HG02571 (cell line): Measurements from ENCODE around the gene HSBP1L1.

Experiments
- ATAC-seq: cut with Tn5 transposase; IDR thresholded peaks from one replicate; pipeline ENCODE4 v1.9.1; 2021; ENCODE audit warnings: mild to moderate bottlenecking, moderate library complexity; ENCODE audit not compliant: unreplicated experiment

HSBP1L1 gene

GRCh38 chr18:79928563-79928960 lies 35.9 kb upstream of the HSBP1L1 start:
- ATAC-seq: no peak

GRCh38 chr18:79930020-79930642 lies 34.3 kb upstream of the HSBP1L1 start:
- no peak for ATAC-seq

GRCh38 chr18:79931475-79931874 lies 33.0 kb upstream of the HSBP1L1 start:
- ATAC-seq: no peak

GRCh38 chr18:79932907-79933306 lies 31.5 kb upstream of the HSBP1L1 start:
- ATAC-seq: no peak

- ATAC-seq: no peak
Measured at GRCh38 chr18:79933765-79934164, 30.7 kb upstream of the HSBP1L1 start.

GRCh38 chr18:79934311-79935097 lies 29.9 kb upstream of the HSBP1L1 start:
- ATAC-seq: no peak

GRCh38 chr18:79935098-79935480 lies 29.4 kb upstream of the HSBP1L1 start:
- no peak for ATAC-seq

- ATAC-seq: no peak
Measured at GRCh38 chr18:79935499-79935898, 28.9 kb upstream of the HSBP1L1 start.

- ATAC-seq: no peak
Measured at GRCh38 chr18:79935925-79936324, 28.5 kb upstream of the HSBP1L1 start.

- no peak for ATAC-seq
Measured at GRCh38 chr18:79936641-79937040, 27.8 kb upstream of the HSBP1L1 start.

- ATAC-seq: no peak
Measured at GRCh38 chr18:79937103-79937860, 27.2 kb upstream of the HSBP1L1 start.

GRCh38 chr18:79938196-79938595 lies 26.2 kb upstream of the HSBP1L1 start:
- ATAC-seq: no peak

GRCh38 chr18:79939096-79939495 lies 25.3 kb upstream of the HSBP1L1 start:
- no peak for ATAC-seq

- ATAC-seq: no peak
Measured at GRCh38 chr18:79940126-79940813, 24.2 kb upstream of the HSBP1L1 start.

- ATAC-seq: no peak
Measured at GRCh38 chr18:79940814-79941472, 23.5 kb upstream of the HSBP1L1 start.

- no peak for ATAC-seq
Measured at GRCh38 chr18:79941473-79942119, 22.8 kb upstream of the HSBP1L1 start.

GRCh38 chr18:79942211-79942610 lies 22.2 kb upstream of the HSBP1L1 start:
- ATAC-seq: no peak

GRCh38 chr18:79942786-79943607 lies 21.4 kb upstream of the HSBP1L1 start:
- ATAC-seq: no peak

- no peak for ATAC-seq
Measured at GRCh38 chr18:79943608-79944125, 20.8 kb upstream of the HSBP1L1 start.
